GM12874 (cell line): ENCODE data around the gene TNFRSF6B.

Experiments used
- CTCF ChIP-seq: IDR thresholded peaks from 2 replicates; pipeline ENCODE4 v1.5.1; 2011; ENCODE audit warnings: low read depth, mild to moderate bottlenecking, control low read depth, low read length, moderate library complexity; ENCODE audit not compliant: insufficient read depth

Gene TNFRSF6B

GRCh38 chr20:63664861-63665594, 31.4 kb upstream of the TNFRSF6B start:
- TF ChIP-seq CTCF, result no peak

GRCh38 chr20:63665708-63666107, 30.7 kb upstream of the TNFRSF6B start:
- TF ChIP-seq CTCF, result no peak

- no peak for TF ChIP-seq CTCF
Observed at GRCh38 chr20:63667858-63668257, 28.6 kb upstream of the TNFRSF6B start.

GRCh38 chr20:63668351-63668750, 28.1 kb upstream of the TNFRSF6B start:
- no peak for TF ChIP-seq CTCF

GRCh38 chr20:63672666-63673065, 23.8 kb upstream of the TNFRSF6B start:
- TF ChIP-seq CTCF, result no peak

- TF ChIP-seq CTCF, result no peak
Observed at GRCh38 chr20:63673951-63674350, 22.5 kb upstream of the TNFRSF6B start.

GRCh38 chr20:63675681-63676368, 20.6 kb upstream of the TNFRSF6B start:
- TF ChIP-seq CTCF, result no peak
